Measurements from ENCODE around the gene WDR90.

WDR90 gene

DNA sequence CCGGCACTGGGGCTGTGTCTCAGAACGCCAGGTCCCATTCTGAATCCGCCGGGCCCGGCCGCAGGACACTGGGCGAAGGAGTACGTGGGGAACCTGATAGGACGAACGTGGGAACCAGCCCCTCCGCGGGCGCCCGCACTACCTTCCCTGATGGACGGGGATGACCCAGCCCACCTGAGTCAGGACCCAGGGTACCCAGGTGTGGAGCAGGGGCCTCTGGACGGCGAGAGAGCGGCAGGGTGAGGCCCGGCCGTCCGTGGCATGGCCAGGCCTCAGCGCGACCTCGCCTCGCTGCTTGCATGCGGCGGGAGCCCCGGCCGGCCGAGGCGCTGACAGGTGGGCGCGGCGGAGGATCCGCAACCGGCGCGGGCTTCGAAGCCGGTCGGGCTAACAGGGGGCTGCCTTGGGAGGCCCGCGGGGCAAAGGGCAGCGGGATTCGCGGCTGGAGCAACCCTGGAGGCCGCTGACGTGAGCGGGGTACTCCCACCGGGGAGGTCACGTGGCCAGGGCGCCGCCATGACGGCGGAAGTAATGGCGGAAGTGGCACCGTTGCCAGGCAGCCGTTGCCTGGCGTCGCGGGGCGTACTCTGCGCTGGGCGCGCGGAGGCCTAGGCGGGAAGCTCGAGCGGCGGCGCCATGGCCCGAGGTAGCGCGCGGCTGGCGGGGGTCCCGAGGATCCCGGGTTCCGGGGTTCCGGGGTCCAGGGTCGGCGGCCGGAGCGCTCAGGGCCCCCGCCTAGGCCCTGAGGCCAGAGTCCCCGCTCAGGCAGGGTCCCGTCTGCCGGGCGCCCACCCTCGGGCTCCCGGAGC, at the start of gene WDR90:
TSS of gene WDR90 (plus strand) at position 585 of the 809 bp plus-strand sequence. CDS start at position 637, 52 bp downstream.
- peak; percentile 85 for ATAC-seq
- H3K27me3 Mint-ChIP-seq, result no peaks in the 10 kb centered on the region
- no peaks in the 10 kb centered on the region for H3K9me3 Mint-ChIP-seq
- peaks cover 17% of the 10 kb centered on the region for H3K4me1 Mint-ChIP-seq
- peaks cover 10% of the 10 kb centered on the region for H3K36me3 Mint-ChIP-seq (ENCODE audit: low read depth)
- H3K27ac Mint-ChIP-seq, result peak within 1 kb of the TSS; percentile 83
- H3K4me3 Mint-ChIP-seq, result peak within 1 kb of the TSS; percentile 83
- peak; percentile 96 for DNase-seq

- Mint-ChIP-seq H3K4me3 (no peak overlapping the region), H3K27me3 (no peaks in the 10 kb centered on the region), H3K27ac (no peak overlapping the region), H3K36me3 (ENCODE audit: low read depth) (peaks cover 7% of the 10 kb centered on the region), H3K9me3 (no peaks in the 10 kb centered on the region), H3K4me1 (peaks cover 3% of the 10 kb centered on the region)
- ATAC-seq (peak; percentile 36), DNase-seq (no peak)
Measured at GRCh38 chr16:600781-601180, 48.4 kb upstream of the WDR90 start.

- no peak for DNase-seq
- Mint-ChIP-seq H3K9me3 (no peaks in the 10 kb centered on the region), H3K36me3 (ENCODE audit: low read depth) (peaks cover 3% of the 10 kb centered on the region), H3K27me3 (no peaks in the 10 kb centered on the region), H3K27ac (no peak overlapping the region), H3K4me1 (peaks cover 15% of the 10 kb centered on the region), H3K4me3 (no peak overlapping the region)
- no peak for ATAC-seq
Measured at GRCh38 chr16:603933-604332, 45.2 kb upstream of the WDR90 start.

DNA sequence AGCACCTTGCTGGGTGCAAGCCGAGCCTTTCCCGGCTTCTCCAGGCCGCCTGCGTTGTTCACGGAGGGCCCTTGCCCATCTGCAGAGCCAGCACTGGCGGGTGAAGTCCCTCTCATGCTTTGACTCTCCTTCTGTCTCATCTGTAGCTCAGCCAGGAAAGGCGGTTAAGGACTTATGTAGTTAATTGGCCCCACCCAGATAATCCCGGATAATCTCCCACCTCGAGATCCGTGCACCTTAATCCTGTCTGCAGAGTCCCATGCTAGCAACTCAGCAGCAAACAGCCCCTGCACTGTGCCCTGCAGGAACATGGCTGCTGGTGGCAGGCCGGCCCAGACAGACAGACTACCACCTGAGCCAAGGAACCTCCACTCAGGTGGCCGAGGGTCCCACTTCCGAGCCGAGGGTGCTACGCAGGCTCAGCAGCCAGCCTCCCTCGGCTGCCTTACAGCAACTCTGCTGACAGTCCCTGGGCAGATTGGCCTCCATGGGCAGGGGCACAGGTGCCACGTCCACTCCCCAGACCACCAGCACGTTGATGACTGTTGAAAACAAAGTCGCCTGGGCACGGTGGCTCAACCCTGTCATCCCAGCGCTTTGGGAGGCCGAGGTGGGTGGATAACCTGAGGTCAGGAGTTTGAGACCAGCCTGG, 42.4 kb upstream of the WDR90 start:
- H3K27me3 Mint-ChIP-seq, result no peaks in the 10 kb centered on the region
- H3K4me3 Mint-ChIP-seq, result no peak overlapping the region
- DNase-seq (no peak), ATAC-seq (no peak)
- no peak overlapping the region for H3K27ac Mint-ChIP-seq
- no peaks in the 10 kb centered on the region for H3K9me3 Mint-ChIP-seq
- H3K4me1 Mint-ChIP-seq, result peaks cover 20% of the 10 kb centered on the region
- no peaks in the 10 kb centered on the region for H3K36me3 Mint-ChIP-seq (ENCODE audit: low read depth)

GRCh38 chr16:608019-608418, 41.1 kb upstream of the WDR90 start:
- Mint-ChIP-seq H3K36me3 (ENCODE audit: low read depth) (no peaks in the 10 kb centered on the region), H3K4me3 (peak overlapping the region; percentile 45), H3K9me3 (no peaks in the 10 kb centered on the region), H3K27ac (peak overlapping the region; percentile 86), H3K4me1 (peaks cover 20% of the 10 kb centered on the region), H3K27me3 (no peaks in the 10 kb centered on the region)
- ATAC-seq (peak; percentile 95), DNase-seq (peak; percentile 60)

GRCh38 chr16:609316-609715, 39.8 kb upstream of the WDR90 start:
- Mint-ChIP-seq H3K4me1 (peaks cover 17% of the 10 kb centered on the region), H3K27me3 (no peaks in the 10 kb centered on the region), H3K36me3 (ENCODE audit: low read depth) (no peaks in the 10 kb centered on the region), H3K27ac (no peak overlapping the region), H3K9me3 (no peaks in the 10 kb centered on the region), H3K4me3 (no peak overlapping the region)
- ATAC-seq (no peak), DNase-seq (no peak)

- no peak overlapping the region for H3K4me3 Mint-ChIP-seq
Measured at GRCh38 chr16:609984-610383, 39.2 kb upstream of the WDR90 start.

DNA sequence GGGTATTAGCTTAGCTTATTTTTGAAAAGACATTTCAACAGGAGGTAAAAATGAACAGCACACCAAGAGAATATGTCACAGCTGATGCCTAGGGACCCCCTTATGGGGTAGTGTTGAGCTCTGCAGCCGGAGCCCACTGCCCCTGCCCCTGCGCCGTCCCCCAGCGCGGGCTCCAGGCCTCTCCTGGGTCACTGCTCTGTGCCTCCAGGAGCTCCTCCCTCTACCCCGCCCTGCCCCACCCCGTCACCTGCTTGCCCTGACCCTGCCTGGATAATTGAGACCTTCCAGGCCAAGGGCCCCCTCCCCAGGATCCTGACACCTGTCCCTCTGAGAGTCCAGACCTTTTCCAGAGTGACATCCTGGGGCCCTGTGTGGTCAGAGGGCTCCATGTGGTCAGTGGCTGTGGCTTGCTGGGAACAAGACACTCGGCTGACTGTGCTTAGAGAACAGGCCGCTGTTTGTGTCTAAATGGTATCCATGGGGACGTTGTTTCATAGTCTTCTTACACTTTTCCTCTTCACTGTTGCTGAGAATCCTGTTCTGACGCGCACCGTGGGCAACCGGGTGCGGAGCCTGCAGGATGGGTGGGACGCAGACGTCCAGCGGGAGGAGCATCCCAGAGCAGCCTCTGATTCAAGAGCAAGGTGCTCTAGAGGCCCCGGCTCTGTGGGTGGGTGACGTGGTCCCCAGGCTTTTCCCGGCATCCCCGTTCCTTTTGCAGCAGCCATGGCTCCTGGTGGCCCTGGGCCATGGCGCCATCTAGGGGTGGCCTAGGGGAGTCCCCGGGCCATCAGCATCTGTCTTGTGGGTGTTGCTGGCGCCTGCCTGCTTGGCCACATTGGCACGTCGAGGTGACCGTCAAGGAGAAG, 38.4 kb upstream of the WDR90 start:
- Mint-ChIP-seq H3K4me3 (no peak overlapping the region), H3K27ac (no peak overlapping the region), H3K4me1 (peaks cover 17% of the 10 kb centered on the region), H3K9me3 (no peaks in the 10 kb centered on the region), H3K27me3 (no peaks in the 10 kb centered on the region), H3K36me3 (ENCODE audit: low read depth) (peaks cover 2% of the 10 kb centered on the region)
- ATAC-seq, result peak; percentile 59
- DNase-seq, result peak; percentile 74

More at GRCh38 chr16:609984-610383, 39.2 kb upstream of the WDR90 start:
- H3K36me3 Mint-ChIP-seq (ENCODE audit: low read depth), result peaks cover 2% of the 10 kb centered on the region
- DNase-seq (no peak), ATAC-seq (no peak)
- no peaks in the 10 kb centered on the region for H3K27me3 Mint-ChIP-seq
- H3K9me3 Mint-ChIP-seq, result no peaks in the 10 kb centered on the region
- H3K27ac Mint-ChIP-seq, result no peak overlapping the region
- peaks cover 17% of the 10 kb centered on the region for H3K4me1 Mint-ChIP-seq

GRCh38 chr16:615122-615521, 34.0 kb upstream of the WDR90 start:
- Mint-ChIP-seq H3K9me3 (no peaks in the 10 kb centered on the region), H3K27me3 (no peaks in the 10 kb centered on the region), H3K4me1 (peaks cover 3% of the 10 kb centered on the region), H3K4me3 (no peak overlapping the region), H3K27ac (no peak overlapping the region), H3K36me3 (ENCODE audit: low read depth) (peaks cover 2% of the 10 kb centered on the region)
- ATAC-seq (no peak), DNase-seq (no peak)

DNA sequence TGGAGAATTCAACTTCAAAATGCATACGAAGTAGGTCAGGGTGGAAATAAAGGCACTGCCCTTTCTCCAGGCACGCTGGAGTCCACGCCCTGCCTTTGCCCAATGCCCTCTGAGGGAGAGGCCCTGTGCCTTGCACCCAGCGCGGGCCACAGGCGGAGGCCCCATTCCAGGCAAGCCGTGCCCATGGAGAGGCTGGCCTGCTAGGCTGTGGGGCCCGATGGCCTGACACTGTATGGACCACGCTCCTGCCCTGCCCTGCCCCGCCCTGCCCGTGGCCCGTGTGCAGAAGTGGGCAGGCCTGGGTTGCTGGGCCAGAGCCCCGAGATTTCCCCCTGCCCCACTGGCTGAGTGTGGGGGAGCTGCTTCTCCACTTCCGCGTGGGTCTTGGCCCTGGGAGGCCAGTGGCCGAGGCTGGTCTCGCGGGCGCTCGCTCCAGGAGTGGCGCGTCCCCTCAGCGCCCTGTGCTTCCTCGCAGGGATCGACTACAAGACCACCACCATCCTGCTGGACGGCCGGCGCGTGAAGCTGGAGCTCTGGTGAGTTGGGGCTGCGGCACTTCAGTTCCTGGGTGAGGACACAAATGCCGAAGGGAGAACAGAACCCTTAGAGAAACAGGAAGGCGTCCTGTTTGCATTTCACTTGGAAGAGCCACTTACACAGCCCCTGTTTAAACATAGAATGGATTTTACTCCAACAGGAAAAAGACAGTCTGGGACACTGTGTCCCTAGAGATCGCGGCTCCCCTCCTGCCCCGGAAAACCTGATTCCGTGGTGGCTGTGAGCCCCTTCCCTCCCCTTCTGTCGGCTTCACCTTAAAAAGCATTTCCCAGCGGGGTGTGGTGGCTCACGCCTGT, 32.2 kb upstream of the WDR90 start:
- no peaks in the 10 kb centered on the region for H3K27me3 Mint-ChIP-seq
- H3K4me3 Mint-ChIP-seq, result no peak overlapping the region
- no peak for ATAC-seq
- H3K27ac Mint-ChIP-seq, result no peak overlapping the region
- H3K9me3 Mint-ChIP-seq, result no peaks in the 10 kb centered on the region
- H3K36me3 Mint-ChIP-seq (ENCODE audit: low read depth), result peaks cover 2% of the 10 kb centered on the region
- DNase-seq, result no peak
- H3K4me1 Mint-ChIP-seq, result no peaks in the 10 kb centered on the region

- no peak overlapping the region for H3K27ac Mint-ChIP-seq
- no peak for ATAC-seq
- H3K4me1 Mint-ChIP-seq, result no peaks in the 10 kb centered on the region
- H3K9me3 Mint-ChIP-seq, result no peaks in the 10 kb centered on the region
- H3K36me3 Mint-ChIP-seq (ENCODE audit: low read depth), result peaks cover 2% of the 10 kb centered on the region
- H3K4me3 Mint-ChIP-seq, result no peak overlapping the region
- DNase-seq, result no peak
- no peaks in the 10 kb centered on the region for H3K27me3 Mint-ChIP-seq
Measured at GRCh38 chr16:617855-618254, 31.3 kb upstream of the WDR90 start.

DNA sequence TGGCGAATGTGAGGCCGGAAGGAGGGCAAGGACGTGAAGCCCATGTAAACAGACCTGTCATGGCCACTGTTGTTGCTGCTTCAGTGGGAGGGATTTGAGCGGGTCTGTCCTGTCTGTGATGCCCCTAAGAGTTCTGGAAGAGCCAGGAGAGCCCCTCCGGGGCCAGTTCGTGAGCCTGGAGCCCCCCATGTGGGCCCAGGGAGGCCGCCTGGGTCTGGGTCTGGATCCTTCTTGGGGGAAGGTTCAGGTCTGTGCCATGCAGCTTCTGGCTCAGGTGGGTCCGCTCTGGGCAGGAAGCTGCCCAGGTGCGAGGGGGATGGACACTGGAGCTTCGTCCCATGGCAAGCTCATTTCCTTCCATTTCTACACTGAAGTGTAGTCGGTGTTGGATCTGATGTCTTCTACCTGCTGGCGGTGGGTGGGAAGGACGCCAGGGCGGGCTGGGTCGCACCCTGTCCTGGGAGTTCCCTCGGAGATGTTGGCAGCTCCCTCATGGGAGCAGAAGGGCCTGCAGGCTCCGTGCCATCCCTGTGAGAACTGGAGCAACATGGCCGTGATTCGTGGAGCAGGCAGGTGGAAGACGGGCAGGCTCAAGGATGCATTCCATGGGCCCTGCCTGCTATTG, 29.6 kb upstream of the WDR90 start:
- no peak overlapping the region for H3K27ac Mint-ChIP-seq
- no peaks in the 10 kb centered on the region for H3K27me3 Mint-ChIP-seq
- H3K4me1 Mint-ChIP-seq, result no peaks in the 10 kb centered on the region
- peaks cover 2% of the 10 kb centered on the region for H3K36me3 Mint-ChIP-seq (ENCODE audit: low read depth)
- no peak for ATAC-seq
- H3K4me3 Mint-ChIP-seq, result no peak overlapping the region
- DNase-seq, result no peak
- no peaks in the 10 kb centered on the region for H3K9me3 Mint-ChIP-seq

- Mint-ChIP-seq H3K27ac (no peak overlapping the region), H3K4me3 (no peak overlapping the region), H3K9me3 (no peaks in the 10 kb centered on the region), H3K36me3 (ENCODE audit: low read depth) (no peaks in the 10 kb centered on the region), H3K27me3 (no peaks in the 10 kb centered on the region), H3K4me1 (no peaks in the 10 kb centered on the region)
- no peak for DNase-seq
- ATAC-seq, result no peak
Measured at GRCh38 chr16:620700-621525, 28.3 kb upstream of the WDR90 start.

Measured in activated naive CD8-positive, alpha-beta T cell treated with anti-CD3 and anti-CD28 coated beads, Interleukin-2, amount 50 U/mL, for 24 hours (primary cell).